ENCODE measurements around the gene DCN.
"Not testable (repeated sequence)": the region's sequence is repeated elsewhere in the genome, so short reads cannot be mapped to it uniquely, and the experiment has no call there.

DCN gene, protein sequence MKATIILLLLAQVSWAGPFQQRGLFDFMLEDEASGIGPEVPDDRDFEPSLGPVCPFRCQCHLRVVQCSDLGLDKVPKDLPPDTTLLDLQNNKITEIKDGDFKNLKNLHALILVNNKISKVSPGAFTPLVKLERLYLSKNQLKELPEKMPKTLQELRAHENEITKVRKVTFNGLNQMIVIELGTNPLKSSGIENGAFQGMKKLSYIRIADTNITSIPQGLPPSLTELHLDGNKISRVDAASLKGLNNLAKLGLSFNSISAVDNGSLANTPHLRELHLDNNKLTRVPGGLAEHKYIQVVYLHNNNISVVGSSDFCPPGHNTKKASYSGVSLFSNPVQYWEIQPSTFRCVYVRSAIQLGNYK

DNA sequence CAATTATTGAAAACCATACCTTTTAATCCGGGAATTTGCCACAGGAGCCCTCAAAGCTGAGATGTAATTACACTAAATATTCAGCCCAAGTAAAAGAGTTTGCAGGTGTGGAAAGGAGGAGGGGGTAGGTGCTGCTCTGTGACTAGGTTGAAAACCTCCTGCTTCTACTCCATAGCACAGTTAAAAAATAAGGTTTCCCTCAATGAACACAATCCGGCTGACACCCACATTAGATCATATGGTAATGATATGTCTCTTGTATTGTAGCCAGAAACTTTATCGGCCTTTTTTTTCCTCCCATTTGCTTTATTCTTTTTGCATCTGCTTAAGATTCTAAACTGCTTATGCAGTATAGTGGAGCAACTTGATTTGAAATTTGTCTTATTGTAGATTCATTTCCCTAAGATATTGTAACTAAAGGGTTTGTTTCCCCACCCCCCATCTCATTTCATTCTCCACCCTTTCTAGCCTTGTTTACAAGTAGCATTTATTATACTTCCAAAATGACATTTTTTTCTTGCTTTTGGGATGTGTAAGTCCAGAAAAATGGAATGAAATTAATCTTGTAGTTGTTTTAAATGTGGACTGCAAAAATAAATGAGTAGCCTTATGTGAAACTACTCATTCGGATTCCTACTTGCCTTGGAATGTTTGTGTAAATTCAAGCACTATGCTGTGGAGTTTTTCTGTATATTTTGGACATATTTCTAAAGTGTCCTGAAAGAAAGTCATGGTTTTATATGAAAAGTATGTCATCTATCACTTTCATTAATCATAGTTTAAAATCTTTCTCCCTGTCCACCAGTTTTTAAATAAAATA lies at the start of gene DCN:
DCN (minus strand) TSS at position 182 of the 820 bp plus-strand sequence. CDS start 4,265 bp downstream, outside the sequence.
- no peak for DNase-seq

DNA sequence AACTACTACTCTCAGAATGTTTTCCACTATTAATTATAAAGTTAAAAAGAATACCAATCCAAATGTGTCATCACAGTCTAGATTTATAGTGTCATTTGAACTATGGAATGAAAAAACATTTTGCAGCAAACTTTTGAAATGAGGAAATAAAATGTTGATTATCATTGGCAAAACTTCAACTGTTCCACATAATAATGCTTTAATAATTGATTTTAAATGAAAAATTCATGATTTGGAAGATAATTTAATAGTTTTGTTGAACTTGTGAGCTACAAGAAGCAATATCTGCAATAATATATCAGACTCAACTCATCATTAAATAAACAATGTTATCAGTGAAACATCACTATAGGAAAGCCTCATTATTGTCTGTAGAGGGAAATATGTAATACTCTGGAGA lies 48.2 kb upstream of the DCN start:
- DNase-seq: no peak

DNA sequence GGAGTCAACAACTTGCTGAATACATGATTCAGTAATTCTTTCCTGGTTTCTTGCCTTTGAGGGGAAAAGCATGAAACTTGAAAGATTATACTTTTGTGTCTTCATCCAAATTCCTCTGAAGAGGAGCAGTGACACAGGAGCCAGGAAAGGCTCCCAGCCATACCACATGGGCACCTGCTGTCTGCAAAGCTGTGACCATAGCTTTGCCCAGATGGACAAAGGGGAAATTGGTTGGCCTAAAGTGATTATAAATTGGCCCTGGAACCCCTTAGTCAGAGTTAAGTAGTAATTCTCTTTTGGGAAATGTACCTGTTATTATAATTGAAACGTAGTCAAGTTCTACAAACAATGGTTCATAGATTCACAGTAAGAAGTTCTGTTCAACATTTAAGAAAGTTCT lies 44.3 kb upstream of the DCN start:
- DNase-seq: no peak

DNA sequence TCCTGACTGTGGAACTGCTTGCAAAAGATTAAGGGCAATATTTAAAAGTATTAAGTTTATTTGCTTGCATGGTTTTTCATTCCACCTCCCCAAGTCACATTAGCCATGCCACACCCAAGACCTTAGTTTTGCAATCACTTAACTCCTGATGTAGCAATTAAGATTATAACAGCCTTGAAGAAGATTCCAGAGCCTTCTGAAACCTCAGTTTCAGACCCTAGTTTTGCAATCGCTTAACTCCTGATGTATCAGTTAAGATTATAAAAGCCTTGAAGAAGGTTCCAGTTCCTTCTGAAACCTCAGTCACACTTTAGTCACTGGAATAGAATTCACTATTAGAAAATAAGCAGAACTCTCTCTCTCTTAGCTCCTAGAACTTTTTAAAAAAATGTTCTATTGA lies 42.7 kb upstream of the DCN start:
- no peak for DNase-seq

DNA sequence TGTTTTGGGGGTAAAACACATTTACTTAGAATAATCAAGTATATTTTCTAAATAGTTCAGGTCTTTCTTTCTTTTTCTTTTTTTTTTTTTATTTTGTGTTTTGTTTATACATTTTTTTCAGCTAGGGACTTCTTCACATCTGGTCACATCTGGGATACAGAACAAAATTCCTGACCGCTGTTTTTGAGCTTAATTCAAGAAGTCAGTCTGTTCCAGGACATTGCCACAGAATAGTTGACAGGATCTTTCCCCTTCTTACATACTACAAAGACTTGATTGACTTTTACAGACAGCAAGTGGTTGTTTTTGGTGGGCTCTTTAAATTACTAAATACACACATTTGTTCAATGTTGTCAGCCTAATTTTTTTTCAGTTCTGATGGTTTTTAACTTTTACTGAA lies 41.8 kb upstream of the DCN start:
- DNase-seq: no peak

DNA sequence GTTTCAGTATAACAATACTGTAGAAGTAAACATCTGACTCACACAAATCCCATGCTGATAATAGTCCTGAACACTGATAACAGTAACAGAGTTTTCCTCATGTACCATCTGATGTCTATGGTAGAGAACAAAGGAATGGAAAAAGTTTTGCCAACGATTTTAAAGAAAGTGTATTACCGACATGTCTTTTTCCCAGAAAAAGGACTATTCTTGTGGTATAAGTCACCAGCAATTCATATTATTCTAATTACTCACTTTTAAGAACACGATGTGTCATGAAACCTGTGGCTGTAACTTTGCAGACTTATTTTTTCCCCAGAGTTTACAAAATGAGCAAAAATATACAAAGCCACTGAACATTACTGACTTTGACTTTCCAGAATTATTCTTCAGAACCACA lies 40.1 kb upstream of the DCN start:
- DNase-seq: no peak

DNA sequence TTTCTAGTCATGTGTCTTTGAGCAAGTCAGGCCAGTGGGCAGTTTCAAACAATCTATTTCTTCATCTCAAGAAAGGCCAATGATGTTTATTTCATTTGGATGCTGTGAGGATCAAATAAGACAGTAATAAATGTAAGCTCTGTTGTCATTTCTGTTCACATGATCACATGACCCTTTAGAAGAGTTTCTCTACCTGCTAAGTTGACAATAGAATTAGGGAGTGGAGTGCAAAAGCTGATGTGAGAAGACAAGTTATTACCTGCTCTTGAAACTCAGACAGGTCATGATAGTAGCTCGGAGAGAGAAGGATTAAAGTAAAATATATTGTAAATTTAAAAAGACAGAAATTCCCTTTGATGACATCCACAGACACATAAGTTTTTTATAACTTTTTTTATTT lies 37.3 kb upstream of the DCN start:
- no peak for DNase-seq

DNA sequence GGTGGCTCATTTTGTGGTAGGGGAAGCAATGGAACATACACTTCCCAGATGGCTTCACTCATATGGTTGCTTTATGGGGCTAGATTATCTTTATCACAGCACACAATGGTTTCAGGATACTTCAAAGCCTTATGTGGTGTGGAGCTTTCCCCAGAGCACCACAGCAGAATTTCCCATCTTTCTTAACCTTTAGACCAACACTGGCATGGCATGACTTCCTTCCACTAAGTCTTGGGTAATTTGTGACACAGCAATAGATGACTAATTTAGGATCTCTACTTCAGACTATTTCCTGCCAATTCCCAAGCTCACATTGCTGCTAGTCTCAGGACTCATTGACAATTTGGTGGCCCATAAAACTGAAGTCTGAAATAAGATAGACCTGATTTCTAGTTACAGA lies 36.9 kb upstream of the DCN start:
- no peak for DNase-seq

DNA sequence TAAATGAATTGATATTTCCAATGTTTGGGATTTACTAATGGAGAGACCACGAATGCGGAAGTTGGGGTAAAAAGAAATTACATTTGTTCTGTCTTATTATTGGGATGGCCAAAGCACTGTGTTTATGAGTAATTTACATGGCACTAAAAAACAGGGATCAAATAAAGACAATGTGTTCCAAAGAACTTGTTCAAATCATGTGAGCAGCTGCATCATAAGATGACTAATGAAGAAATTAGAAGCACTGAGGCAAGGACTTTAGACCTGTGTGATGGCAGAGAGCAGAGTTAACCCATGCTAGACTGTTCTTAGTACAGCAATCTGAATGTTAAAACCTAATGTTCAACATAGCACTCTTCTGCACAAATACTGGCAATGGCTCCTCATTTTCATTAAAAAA lies 34.3 kb upstream of the DCN start:
- DNase-seq: no peak

DNA sequence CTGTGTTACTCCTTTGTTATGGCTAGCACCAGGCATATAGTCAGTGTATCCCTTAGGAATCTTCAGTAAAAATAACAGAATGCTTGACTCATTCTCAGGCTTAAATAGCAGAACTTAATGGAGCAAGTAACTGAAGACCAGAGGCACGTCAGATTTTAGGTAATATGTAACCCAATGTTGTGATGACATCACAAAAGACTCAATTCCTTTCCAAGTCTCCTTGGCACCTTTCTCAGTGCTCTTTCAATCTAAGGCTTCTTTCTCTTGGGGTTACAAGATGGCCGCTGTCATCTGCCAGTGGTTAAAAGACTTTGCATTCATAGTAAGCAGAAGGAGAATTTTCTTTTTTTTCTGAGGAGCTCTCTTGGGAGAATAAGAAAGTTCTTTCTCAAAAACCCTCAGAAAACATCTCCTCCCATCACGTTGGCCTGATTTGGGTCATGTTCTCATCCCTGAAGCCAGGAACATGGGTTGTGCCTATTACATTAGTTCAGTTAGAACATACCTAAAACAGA lies 33.4 kb upstream of the DCN start:
- DNase-seq: no peak

DNA sequence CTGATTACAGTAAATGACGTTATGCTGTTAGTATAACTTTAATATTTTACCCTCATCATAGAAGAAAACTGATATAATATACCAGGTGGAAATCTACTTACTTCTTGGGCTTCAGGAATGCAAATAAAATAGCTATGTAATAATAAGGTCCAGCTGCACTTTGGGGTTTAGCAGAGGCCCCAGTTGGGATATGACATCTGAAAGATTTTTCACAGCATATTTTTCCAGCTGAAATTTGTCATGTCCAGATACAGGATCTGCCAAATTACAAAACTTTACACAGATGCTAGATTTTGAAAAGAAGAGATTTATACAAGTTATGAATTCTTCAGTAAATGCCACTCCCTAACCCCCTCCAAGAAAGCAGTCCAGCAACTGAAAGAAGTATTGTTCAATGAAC lies 29.2 kb upstream of the DCN start:
- DNase-seq: no peak

DNA sequence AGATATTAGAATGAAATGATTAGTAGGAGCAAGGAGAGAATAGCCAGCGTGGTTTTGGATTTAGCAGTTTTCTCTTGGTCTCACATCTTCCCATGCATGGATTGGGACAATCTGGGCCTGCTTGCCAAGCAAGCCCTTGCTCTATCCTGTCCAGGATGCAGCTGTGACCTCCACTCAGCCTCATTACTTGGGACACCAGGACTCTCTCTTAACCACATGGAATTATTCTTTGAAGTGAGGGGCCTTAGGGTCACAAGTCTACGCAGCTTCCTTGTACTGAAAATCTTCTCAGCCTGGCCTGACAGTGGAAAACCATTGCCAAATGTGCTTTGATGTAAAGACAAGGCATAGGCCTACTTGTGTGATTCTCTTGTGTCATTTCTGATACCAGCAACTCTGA lies 28.0 kb upstream of the DCN start:
- no peak for DNase-seq

DNA sequence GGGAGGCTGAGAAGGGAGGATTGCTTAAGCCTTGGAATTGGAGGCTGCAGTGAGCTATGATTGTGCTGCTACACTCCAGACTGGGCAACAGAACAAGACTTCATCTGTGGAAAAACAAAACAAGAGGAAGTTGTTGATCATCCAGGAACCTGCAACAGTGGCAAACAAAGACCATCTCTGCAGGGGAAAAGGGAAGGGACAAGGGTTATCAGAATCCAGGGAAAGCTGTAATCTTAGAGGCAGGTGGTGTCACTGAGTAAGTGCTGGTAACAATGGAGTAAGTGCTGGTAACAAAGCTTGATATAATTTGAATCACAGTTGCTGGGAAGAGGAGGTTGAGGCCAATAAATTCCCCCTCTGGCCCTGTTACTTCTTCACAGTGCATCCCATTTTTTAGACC lies 27.5 kb upstream of the DCN start:
- no peak for DNase-seq

DNA sequence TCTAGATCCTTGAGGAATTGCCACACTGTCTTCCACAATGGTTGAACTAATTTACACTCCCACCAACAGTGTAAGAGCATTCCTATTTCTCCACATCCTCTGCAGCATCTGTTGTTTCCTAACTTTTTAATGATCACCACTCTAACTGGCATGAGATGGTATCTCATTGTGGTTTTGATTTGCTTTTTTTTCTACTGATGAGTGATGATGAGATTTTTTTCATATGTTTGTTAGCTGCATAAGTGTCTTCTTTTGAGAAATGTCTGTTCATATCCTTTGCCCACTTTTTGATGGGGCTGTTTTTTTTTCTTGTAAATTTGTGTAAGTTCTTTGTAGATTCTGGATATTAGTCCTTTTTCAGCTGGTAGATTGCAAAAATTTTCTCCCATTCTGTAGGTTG lies 24.7 kb upstream of the DCN start:
- DNase-seq: not testable (repeated sequence)

DNA sequence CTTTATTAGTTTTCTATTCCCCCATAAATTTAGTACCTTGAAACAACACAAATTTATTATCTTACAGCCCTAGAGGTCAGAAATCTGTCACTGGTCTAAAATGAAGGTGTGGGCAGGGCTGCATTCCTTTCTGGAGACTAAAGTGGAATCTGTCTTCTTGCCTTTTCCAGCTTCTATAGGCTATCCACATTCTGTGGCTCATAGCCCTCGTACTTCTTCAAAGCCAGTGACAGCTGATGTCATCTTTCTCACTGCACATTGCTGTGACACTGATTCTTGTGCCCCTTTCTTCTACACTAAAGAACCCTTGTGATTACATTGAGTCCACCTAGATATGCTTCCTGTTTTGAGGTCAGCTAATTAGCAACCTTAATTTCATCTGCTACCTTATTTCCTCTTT lies 23.2 kb upstream of the DCN start:
- DNase-seq: no peak

DNA sequence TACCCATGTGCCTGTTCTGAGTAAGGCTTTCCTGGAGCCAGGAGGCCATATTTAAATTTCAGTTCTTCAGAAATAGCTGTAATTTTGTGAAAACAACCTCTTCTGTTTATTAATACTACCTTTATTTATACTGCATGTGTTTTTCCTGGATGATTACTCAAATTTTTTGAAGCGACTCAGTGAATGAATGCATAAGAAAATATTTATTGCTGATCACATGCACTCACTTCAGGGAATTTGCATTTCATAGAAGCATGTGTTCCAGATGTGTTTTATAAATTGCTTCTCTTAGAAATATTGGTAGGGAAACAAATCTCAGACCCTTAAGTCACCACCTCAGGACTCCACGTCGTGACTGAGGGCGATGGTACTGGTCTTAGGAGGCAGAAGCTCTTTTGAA lies 21.8 kb upstream of the DCN start:
- no peak for DNase-seq

DNA sequence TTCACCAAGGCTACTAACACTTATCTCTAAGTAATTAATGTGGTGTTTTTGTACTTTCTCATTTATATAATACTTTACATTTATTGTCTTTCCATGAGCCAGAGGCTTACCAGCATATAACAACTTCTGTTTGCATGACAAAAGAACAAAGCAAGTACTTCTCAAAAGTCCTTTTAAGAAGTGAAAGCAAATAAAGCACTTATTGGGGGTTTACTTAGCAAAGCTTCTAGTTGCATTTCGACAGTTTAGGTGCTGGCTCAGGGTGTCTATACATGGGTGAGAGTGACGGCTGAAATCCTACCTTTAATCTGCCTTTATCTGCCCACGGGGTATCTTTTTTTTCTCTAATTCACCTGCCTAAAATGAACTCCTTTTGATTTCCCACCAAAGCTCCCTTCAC lies 21.0 kb upstream of the DCN start:
- DNase-seq: no peak

DNA sequence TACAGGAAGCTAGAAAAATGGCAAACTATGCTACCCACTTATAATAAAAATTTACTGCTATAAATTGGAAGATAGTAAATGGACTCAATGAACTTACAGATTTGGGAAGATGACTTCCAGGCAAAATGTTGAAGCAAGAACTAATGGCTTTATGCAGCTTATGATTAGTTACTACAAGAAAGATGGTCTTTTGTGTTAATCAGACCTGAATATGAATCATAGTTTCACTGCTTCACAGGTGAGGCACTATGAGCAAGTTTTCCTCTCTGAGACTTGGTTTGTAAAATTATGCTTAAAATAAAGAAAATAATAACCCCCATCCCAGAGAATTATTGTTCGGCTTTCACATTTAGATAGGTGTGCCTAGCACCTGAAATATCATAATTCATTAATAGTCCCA lies 19.8 kb upstream of the DCN start:
- no peak for DNase-seq

DNA sequence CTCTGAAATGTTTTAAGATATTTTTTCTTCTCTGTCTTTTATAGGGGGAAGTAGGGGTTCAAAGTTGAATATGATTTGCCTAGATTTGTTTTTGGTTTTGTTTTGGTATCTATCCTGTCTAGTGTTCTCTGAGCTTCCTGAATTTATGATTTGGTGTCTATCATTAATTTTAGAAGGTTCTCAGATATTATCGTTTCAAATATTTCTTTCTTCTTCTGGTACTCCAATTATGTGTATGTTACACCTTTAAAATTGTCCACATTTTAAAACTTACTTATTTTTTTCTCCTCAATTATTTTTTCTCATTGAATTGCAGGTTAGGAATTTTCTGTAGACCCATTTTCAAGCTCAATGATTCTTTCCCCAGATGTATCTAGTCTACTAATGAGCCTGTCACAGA lies 13.8 kb upstream of the DCN start:
- DNase-seq: no peak

DNA sequence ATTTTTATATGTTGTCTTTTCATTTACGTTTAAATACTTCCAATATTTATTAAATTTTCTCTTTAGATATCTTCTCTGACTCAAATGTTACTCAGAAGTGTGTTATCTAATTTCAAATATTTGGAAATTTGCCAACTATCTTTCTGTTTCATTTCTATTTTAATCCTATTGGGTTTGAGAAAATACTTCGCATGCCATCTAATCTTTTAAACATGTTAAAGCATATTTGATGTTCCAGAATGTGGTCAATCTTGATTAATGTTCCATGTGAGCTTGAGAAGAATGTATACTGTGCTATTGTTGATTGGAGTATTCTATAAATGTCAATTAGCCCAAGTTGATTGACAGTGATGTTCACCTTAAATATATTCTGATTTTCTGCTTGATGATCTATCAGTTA lies 11.9 kb upstream of the DCN start:
- DNase-seq: no peak

DNA sequence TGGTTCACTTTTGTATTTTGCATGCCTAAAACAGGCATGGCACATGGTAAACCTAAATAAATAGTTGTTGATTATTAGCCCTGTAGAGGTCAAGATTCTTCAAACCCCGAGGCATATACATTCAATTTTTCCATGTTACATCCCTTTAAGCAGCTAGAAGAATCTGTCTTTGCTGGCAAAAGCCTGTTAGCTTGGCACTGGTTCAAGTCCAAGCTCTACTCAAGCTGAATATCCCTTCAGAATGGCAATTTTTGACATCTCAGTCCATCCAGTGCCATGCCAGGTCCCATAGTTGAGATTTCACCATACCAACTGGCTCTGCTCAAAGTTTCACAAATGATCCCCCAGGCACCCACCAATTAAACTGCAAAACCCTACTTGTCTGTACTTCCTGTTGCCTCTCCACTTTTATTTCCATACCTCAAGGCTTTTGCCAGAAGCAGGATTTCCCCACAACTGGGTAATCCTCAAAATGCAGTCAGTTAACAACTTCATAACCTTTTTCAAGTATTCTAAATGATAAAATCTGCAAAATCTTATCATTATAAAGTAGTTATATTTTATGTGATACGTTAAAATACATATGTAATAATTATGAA lies 9.0 kb upstream of the DCN start:
- no peak for DNase-seq

DNA sequence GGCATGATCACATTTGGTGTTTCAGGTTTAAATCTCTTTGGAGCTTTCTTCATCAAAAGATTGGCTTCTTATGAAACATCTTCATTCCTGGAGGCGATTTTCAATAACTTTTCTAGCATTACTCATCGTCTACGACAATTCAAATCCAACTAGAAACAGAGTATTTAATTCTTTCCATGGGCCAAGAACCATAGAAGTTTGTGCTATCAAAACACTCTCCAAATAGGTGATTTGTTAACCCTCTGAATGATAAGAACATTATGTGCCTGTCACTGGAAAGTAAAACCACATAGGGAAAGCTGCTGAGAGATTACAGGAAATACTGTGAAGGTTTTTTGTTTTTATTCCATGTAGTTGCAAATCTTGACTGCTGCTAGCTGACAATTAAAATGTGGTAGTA lies 6.9 kb upstream of the DCN start:
- no peak for DNase-seq

DNA sequence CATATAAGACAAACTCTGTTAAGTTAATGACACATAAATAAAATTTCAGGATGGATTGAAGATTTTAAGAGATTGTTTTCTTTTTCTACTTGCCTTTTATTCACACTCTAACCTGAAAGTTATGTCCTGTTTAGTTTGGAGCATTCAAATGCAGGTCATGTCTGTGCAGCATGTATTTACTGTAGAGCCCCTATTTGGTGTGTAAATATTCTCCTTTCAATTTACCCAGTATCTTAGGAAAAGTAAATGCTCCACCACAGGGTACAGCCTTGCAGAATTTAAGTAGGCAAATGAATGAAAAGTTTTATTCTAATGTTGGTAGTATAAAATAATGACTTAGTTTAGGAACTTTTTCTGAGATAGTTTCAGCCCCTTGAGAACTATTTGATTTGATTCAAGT lies 6.2 kb upstream of the DCN start:
- DNase-seq: no peak

DNA sequence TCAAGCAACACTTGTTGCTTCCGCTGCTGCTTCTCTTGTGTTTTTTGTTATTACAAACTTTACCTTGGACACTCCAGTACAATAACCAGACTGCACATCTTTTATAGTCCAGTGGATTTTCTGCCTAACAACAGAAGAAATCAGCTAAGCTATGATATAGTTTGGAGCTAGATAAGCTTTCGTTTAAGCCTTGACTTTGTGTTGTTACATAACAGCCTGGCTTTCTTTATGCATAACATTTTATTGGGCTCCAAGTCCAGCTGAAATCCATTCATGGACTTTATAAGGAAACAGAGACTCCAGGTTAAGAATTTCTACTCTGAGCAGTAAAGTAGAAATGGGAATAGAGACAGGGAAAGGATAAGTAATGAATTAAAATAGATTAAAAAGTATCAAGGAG lies 3.5 kb upstream of the DCN start:
- DNase-seq: no peak
